Stimulated activated CD4-positive, alpha-beta T cell treated with anti-CD3 and anti-CD28 coated beads, Interleukin-4, amount 100 ng/mL, for 4 hours (primary cell): Measurements from ENCODE around the gene RHD.
"Not testable (repeated sequence)": the region's sequence is repeated elsewhere in the genome, so short reads cannot be mapped to it uniquely, and the experiment has no call there.

Experiments used
- DNase-seq, 2 experiments: peaks; one replicate each; pipeline ENCODE4 v3.0.0-alpha.2; 2020

The RHD gene

DNA sequence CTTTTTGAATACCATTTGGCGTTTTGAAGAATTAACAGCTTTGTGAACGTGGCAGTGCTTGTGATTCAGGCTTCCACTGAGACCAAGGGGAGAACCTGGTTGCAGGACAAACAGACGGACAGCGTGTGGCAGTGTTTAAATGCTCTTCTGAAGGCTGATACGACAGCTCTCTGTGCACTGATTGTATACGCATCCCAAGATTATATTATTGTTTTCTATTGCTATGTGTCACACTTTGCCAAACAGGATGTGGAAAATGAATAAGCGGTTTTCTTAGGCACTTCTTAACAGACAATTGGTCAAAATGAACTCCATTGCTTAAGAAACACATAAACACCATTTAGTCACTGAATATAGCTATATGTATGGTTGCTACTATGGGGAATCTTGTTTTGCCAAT, 12.5 kb upstream of the RHD start:
- DNase-seq = not testable (repeated sequence)

DNA sequence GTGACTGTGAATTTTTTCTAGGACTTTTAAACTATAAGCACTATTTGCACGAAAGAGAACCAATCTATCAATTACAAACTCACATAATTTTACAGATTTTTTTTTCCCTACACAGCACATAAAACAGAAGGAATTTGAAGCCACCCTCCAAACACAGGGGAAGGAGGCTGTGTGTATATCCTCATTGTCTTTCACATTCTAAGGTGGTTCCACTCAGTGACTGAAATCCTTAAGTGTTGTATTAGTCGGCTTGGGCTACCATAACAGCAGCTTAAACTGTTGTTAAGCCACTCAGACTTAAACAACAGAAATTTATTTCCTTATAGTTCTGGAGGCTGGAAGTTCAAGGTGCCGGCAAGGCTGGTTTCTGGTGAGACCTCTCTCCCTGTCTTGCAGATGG, 12.0 kb upstream of the RHD start:
- not testable (repeated sequence) for DNase-seq

DNA sequence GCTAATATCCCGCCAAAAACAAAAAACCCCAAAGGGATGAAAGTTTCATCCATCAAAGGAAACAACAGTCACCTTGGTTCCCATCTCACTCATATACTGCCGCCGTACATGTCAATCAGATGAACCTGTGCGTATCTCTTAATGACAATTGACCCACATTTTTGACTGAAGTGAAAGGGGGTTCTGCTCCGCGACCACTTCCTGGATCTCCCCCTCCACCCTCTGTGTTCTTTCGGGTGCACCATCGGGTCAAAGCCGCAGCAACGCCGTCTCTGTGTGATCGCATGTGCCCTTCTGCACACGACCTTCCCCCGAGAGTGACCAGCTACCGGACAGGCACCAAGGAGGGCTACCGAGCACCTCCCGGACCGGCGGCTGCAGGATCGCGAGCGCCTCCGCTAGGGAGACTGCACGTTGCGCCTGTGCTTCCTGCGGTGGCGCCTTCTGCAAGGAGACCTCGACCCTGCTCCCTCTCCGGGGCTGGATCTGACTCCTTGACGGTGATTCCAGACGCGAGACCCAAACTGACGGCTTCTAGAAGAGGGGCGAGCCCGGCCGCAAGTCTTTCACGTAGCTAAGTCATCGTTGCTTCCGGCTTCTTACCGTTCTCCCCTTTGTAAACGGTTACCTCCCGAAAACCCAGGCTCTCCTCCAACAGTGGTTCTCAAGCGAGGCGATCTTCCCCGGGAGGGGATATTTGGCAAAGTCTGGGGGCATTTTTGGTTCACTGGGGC, 5.6 kb upstream of the RHD start:
- not testable (repeated sequence) for DNase-seq

DNA sequence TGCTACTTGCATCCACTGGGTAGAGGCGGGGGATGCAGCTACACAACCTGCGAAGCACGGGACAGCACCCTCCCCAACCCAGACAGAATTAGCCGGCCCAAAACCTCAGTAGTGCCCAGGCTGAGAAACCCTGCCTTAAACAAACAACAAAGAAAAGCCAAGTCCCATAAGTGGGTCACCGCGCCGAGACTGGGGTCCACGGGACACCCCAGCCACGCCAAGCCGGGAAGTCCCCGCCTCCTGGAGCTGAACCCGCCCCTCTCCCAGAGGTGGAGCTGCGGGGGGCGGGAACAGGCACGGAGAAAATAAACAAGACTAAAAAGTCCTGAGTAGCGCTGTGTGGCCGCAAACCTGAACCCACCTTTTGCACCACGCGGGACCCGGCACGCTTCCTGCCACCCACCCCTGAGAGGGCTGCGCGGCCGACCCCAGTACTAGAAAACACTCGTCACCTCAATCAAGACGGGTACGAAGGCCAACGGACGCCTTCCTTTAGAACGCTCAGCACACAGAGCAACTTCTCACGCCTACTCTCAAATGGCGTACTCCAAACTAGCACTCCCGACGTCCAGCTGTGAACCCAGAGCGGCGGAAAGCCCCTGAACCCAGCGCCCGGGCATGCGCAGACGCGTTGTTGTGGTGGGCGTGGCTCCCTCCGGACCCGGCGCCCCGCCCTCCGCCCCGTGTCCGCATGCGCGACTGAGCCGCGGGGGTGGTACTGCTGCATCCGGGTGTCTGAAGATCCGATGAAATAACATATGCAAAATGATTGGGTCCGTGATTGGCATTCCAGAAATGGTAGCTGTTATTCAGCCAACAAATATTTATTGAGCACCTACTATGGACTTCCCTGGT, 4.8 kb upstream of the RHD start:
- peak; percentile 89 for DNase-seq

DNA sequence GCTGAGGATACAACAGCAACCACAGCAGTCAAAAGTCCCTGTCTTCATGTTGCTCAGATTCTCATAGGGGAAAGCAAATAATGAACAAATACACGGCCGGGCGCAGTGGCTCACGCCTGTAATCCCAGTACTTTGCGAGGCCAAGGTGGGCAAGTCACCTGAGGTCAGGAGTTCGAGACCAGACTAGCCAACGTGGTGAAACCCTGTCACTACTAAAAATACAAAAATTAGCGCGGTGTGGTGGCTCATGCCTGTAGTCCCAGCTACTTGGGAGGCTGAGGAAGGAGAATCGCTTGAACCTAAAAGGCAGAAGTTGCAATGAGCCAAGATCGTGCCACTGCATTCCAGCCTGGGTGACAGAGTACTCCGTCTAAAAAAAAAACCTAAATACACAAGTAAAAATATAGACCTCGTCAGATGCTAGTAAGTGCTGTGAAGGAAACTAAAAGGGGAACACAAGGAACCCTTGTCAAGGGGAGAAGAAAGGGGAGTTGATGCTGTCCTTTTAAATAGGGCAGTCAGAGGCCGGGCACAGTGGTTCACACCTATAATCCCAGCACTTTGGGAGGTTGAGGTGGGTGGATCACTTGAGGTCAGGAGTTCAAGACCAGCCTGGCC, 4.1 kb upstream of the RHD start:
- DNase-seq = not testable (repeated sequence)

DNA sequence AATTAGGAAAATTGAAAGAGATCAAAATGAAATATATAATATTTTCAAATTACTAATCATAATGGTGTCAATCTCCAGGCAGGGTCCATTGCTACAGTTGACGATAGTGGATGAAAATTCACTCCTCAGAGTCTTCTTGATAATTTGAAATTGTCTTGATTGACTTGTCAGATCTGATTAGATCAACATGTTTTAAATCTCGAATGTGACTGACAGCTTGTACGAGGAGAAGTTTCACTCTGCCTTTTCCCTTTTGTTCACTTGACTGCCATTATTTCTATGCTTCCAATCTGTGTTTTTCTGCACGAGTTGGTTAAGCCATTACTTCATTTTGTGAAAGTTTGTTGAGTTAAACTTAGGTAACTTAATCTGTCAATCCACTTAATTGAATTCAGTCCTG, 3.3 kb downstream of the RHD start:
- DNase-seq = not testable (repeated sequence)

DNA sequence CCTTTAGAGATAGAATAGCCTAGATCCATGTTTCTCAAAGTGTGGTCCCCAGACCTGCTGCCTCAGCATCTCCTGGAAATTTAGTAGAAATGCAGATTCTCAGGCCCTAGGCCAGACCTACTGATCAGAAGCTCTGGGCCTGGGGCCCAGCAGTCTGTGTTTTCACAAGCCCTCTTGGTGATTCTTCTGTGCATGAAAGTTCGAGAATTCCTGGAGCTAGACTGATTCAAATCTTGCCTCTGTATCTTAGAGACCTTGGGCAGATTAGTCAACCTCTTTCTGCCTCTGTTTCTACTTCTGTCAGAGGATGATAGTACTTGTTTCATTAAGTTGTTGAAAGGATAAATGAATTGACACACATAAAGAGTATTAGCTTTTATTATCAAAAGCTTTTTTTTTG, 5.0 kb downstream of the RHD start:
- not testable (repeated sequence) for DNase-seq

DNA sequence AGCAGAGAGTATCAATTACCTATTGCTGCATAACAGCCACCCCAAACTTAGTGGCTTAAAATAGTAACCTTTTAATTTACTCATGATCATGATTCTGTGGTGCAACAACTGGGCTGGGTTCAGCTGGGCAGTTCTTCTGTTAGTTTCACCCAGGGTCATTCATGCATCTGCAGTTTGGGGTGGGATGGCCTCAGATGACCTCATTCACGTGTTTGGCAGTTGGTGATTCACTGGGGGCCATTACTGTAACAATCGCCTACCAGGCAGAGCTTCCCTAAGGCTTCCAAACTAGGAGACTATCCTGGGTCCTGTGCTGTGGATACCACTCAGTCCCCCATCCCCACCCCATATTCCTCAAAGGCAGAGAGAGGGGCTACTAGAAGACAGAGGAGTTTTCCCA, 6.0 kb downstream of the RHD start:
- DNase-seq = not testable (repeated sequence)

DNA sequence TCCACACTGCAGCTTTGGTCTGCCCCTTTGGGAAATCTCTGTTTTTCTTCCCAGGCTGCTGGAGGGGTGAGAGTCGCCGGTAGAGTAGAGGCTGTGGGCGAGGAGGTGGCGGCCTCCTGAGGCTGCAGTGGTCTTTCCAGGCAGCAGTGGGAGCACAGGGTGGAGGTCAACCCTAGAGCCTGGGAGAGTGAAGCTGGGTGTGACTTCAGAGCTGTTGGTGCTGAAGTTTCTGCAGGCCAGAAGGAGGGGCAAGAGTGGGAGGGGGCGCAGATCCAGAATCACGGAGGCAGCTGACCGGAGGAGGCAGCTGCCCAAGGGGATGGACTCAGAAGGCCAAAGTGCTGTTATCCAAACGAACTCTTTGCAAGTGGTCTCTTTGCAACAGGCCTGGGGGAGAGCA, 6.5 kb downstream of the RHD start:
- not testable (repeated sequence) for DNase-seq

DNA sequence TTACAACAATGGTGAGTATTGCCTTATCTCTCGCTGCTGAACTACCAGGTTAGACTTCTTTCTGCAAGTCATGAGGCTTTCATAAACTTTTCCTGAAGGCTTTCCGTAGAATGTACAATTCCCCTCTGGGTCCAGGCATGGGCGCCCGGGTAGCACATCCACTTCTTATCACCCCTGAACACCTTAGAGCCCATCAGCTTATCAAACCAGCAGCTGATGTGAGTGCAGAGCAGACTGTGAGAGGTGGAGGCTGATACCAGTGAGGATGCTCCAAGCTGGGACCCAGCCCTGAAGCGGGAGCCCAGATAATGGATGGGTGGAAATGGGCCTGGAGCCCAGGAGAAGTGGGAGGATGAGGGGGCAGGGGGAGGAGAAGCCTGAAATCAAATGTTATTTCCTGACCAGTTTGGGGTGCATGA, 7.4 kb downstream of the RHD start:
- not testable (repeated sequence) for DNase-seq

DNA sequence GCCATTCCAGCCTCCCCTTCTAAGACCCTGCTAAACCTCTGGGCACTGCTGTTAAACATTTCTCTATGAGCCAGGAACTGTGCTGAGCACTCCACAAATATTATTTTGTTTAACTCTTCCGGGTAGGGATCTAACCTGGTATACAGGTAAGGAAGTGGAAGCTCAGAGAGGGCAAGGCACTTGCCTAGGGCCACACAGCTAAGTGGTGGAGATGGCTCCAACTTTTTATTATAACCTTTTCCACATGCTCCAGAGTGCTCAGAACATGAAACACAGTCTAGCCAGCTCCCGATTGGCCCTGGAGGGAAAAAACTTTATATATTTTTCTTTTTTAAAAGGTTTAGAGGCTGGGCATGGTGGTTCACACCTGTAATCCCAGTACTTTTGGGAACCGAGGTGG, 13.6 kb downstream of the RHD start:
- DNase-seq = not testable (repeated sequence)

DNA sequence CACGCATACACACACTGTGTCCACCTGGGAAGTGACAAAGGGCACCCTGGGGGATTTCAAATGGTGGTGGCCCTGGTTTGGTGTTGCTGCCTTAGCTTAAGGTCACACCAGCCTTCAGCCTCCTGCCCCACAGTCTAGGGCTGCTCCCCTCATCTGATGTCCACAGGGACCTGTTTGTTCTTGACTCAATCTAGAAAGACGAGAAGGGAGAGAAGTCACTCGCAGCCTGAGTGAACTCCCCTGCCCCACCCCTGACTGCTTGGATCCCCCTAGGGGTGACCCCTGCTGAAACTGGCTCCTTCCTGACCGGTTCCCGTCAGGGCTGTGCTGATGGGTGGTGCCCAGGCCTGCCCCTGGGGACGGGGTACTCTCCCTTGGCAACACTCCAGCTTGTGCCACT, 14.9 kb downstream of the RHD start:
- not testable (repeated sequence) for DNase-seq

DNA sequence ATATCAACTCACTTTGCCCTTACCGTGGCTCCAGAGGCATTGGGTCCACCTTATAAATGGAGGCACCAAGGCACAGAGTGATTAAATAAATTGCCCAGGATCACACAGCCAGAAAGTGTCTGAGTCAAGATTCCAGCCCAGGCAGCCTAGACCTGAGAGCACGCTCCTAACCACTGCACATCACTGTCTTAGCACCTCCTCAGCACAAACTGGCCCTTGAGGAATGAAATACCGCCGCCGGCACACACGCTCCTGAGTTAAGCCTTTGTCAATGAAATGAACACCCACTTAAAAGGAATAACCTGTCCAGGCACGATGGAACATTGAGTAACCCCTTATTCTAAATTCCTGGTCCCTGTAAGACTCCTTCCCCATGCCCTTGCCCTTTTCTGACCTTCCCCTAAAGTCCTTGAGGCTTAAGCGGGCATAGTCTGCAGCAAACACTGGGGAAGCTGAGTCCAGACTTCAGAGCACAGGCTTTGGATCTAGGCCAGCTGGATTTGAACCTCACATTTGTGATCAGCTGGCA, 16.3 kb downstream of the RHD start:
- DNase-seq = not testable (repeated sequence)

DNA sequence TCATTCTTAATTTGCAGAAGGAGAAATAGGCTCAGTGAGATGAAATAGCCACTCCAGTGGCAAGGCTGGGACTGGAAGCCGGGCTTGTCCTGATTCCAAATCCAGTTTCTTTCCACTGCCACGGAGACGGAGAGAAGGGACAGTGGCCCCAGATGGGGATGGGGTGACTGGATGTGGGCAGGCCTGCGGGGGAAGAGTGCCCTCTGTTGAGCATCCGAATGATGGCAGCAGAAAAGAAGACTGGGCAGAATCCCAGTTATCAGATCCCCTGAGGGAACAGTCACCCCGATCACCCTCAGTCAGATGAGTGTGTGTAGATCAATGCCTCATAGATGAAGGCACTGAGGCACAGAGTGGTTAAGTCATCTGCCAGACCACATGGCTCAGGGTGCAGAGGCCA, 17.7 kb downstream of the RHD start:
- DNase-seq = not testable (repeated sequence)

DNA sequence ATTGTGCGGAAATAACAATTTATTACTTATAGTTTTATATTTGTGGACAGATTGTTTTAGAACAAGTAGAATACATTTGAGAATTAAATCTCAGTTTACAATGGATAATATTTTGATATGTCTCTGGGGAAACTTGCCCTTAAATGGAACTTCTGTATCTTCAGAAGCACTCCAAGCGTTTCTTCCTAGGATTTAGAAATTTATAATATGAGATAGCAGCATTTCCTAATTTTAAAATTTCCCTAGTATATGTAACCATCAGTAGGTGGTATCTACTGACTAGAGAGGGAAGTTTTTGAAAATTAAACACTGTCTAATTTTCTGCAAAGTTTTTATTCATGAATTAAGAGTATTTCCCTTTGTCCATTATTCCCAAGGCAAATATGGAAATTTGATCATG, 21.1 kb downstream of the RHD start:
- not testable (repeated sequence) for DNase-seq

DNA sequence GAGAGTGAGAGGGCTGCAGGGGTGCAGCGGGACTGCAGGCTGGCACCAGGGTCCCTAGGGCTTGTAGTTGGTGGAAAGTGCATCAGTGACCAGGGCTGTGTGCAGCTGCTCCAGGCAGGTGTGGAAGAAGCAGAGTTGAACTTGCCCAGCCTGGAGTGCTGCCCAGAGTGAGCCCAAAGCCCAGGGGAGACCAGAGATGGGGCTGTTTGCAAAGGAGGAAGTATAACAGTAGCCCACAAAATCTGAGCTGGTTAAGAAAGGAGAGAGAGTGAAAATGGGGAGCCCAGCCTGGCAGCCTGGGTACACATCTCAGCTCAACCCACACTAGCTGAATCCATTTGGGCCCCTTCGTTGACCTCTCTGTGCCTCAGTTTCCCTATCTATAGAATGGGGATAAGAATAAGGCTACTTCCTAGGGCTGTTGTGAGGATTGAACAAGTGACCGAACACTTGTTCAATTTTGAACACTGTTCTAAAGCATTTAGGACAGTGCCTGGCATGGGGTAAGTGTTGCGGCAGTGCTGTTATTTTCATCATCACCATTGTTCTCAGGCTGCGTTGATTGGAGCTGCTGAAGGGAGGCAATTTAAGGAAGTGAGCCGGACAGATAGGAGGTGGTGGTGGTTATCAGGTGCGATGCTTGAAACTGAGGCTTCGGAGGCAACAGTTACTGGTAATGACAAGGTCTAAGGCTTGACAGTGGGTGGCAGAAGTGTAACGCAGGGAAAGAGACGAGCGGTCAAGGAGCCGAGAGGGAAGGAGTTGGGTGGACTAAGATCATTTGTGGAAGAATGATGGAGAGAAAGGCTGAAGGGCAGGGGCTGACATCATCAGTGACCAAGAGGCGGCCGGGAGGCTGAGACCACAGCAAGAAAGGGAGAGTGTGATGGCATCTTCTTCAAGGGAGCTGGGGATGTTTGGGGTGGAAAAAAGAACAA, 22.8 kb downstream of the RHD start:
- DNase-seq = not testable (repeated sequence)

DNA sequence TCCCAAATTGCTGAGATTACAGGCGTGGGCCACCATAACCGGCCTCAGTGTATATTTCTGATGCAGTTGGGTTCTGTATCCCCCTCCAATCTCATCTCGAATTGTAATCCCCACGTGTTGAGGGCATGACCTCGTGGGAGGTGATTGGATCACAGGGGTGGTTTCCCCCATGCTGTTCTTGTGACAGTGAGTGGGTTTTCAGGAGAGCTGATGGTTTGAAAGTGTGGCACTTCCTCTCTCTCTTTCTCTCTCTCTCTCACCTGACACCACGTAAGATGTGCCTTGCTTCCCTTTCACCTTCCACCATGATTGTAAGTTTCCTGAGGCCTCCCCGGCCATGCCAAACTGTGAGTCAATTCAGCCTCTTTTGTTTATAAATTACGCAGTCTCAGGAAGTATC, 24.2 kb downstream of the RHD start:
- not testable (repeated sequence) for DNase-seq

DNA sequence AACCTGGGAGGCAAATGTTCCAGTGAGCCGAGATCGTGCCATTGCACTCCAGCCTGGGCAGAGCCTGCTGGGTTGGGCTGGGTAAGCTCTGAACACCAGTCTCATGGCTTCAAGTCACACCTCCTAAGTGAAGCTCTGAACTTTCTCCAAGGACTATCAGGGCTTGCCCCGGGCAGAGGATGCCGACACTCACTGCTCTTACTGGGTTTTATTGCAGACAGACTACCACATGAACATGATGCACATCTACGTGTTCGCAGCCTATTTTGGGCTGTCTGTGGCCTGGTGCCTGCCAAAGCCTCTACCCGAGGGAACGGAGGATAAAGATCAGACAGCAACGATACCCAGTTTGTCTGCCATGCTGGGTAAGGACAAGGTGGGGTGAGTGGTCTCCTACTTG, 28.4 kb downstream of the RHD start:
- DNase-seq = not testable (repeated sequence)

DNA sequence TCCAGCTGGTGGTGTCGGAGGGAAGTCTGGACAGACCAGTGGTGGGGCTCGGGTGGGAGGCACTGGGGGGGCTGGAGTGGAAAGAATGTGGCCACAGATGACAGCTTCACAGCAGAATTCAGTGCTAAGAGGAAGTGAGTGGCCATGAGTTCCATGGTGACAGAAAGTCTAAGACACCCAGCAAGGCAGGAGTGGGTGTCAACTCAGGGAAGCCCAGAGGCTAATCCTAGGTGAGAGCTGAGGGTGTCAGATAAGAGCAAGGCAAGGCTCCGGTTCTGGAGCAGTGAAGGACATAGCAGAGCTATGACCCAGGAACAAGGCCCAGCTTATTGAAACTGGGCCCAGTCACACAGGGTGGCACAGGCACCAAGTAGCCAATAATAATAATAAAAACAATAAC, 30.0 kb downstream of the RHD start:
- DNase-seq = not testable (repeated sequence)

DNA sequence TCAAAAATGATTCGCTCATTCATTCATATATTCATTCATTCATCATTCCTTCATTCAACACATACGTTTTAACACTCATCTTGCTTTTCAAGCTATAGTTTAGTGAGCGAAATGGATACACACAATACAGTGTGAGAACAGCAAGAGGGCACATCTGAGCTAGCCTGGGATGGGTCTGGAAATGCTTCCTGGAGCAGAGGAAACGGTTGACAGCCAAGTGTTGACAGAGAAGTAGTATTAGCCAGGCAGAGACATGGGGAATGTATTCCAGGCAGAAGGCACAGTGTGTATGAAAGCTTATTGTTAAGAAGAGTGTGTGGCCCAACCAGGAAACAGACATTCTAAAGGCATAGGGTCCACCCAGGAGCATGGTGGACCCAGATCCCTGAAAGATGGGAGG, 32.6 kb downstream of the RHD start:
- not testable (repeated sequence) for DNase-seq

DNA sequence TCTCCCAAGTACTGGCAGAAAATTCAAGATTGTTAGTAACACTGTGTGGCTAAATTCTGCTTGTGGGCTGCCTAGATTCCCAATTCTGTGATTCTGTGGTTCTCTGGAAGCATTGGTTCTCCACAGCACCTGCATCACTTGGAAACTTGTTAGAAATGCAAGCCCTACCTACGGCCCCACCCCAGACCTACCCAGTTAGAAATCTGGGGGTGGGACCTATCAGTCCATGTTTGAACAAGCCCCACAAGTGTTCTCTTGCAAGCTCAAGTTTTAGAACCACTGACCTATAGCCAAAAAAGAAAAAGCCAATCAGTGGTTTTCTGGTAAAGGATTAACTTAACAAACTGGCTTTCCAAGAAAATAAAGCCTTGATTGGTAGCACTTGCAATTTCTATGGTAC, 35.9 kb downstream of the RHD start:
- DNase-seq = not testable (repeated sequence)

DNA sequence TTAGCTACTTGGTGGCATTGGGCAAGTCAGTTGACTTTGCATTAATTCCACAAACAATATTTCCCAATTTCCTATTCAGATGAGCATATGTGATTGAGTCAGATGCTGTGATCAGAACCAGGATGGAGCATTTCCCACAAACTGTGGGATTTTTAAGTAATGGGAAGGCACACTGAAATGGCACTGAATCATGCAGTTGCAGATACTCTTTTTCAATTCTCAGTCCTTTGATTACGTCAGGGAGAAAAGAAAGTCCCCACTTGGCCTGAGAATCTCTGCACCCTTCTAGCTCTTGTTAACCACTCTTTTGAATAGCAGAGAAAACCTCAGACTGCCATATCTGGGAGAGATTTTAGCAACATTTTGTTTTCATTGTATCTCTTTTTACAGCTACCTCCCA, 36.8 kb downstream of the RHD start:
- not testable (repeated sequence) for DNase-seq
